Stimulated activated CD4-positive, alpha-beta T cell treated with anti-CD3 and anti-CD28 coated beads, TNF-alpha, amount 100 ng/mL, for 4 hours (primary cell): ENCODE data around the gene OAS2.
"Not testable (repeated sequence)": the region's sequence is repeated elsewhere in the genome, so short reads cannot be mapped to it uniquely, and the experiment has no call there.

Experiments
- DNase-seq, 3 experiments: peaks; one replicate each; pipeline ENCODE4 v3.0.0-alpha.2; 2020; ENCODE audit warnings: low read depth in 3 of 3

The OAS2 gene

GRCh38 chr12:112950701-112951100 lies 27.6 kb upstream of the OAS2 start:
- no peak for DNase-seq

GRCh38 chr12:112957125-112957524 lies 21.2 kb upstream of the OAS2 start:
- not testable (repeated sequence) for DNase-seq

- no peak for DNase-seq
Measured at GRCh38 chr12:112961074-112961473, 17.2 kb upstream of the OAS2 start.

- no peak for DNase-seq
Measured at GRCh38 chr12:112961536-112961935, 16.8 kb upstream of the OAS2 start.

- DNase-seq: no peak
Measured at GRCh38 chr12:112962561-112962960, 15.8 kb upstream of the OAS2 start.

GRCh38 chr12:112963227-112963861 lies 15.0 kb upstream of the OAS2 start:
- no peak for DNase-seq

GRCh38 chr12:112964067-112964670 lies 14.2 kb upstream of the OAS2 start:
- DNase-seq: no peak

GRCh38 chr12:112964915-112965314 lies 13.4 kb upstream of the OAS2 start:
- no peak for DNase-seq

GRCh38 chr12:112965643-112966042 lies 12.7 kb upstream of the OAS2 start:
- DNase-seq: no peak

- no peak for DNase-seq
Measured at GRCh38 chr12:112967306-112967705, 11.0 kb upstream of the OAS2 start.

- no peak for DNase-seq
Measured at GRCh38 chr12:112967858-112968257, 10.5 kb upstream of the OAS2 start.

- no peak for DNase-seq
Measured at GRCh38 chr12:112969547-112970306, 8.6 kb upstream of the OAS2 start.

GRCh38 chr12:112970391-112970790 lies 7.9 kb upstream of the OAS2 start:
- DNase-seq: no peak

GRCh38 chr12:112971248-112971647 lies 7.1 kb upstream of the OAS2 start:
- DNase-seq: no peak

- no peak for DNase-seq
Measured at GRCh38 chr12:112973011-112973735, 5.1 kb upstream of the OAS2 start.

GRCh38 chr12:112973818-112974231 lies 4.5 kb upstream of the OAS2 start:
- no peak for DNase-seq

GRCh38 chr12:112974904-112975303 lies 3.4 kb upstream of the OAS2 start:
- no peak for DNase-seq

GRCh38 chr12:112977139-112977538 lies 1.2 kb upstream of the OAS2 start:
- no peak for DNase-seq

GRCh38 chr12:112977641-112978040 lies 678 bp upstream of the OAS2 start:
- DNase-seq: no peak

- no peak for DNase-seq
Measured at GRCh38 chr12:112979041-112979680, 842 bp downstream of the OAS2 start.

- no peak for DNase-seq
Measured at GRCh38 chr12:112980491-112981158, 2.3 kb downstream of the OAS2 start.
